ENCODE results near the gene DBT.
"Not testable (repeated sequence)": the region's sequence is repeated elsewhere in the genome, so short reads cannot be mapped to it uniquely, and the experiment has no call there.

The DBT gene

DNA sequence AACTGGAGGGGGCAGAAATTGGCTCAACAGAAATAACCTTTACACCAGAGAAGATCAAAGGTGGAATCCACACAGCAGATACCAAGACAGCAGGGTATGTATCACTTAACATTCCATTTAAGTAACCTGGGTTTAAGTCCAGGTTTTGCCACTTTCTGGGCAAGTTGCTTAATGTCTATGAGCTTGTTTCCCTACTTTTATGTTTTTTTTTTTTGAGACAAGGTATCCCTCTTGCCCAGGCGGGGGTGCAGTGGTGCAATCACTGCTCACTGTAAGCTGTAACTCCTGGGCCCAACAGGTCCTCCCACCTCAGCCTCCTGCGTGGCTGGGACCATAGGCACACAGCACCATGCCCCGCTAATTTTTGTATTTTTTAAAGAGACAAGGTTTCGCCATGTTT, 18.6 kb upstream of the DBT start:
- H3K4me1 ChIP-seq (ENCODE audit: control insufficient read depth in 1 of 2, insufficient read depth in 1 of 2, low read depth in 1 of 2, low read length in 1 of 2): peaks cover 24% of the 10 kb centered on the region in 2 experiments
- no peak overlapping the region for H3K27ac ChIP-seq
- no peaks in the 10 kb centered on the region for H3K9me3 ChIP-seq
- no peaks in the 10 kb centered on the region for H3K27me3 ChIP-seq
- peaks cover 55% of the 10 kb centered on the region for H3K36me3 ChIP-seq
- no peak overlapping the region for H3K4me3 ChIP-seq (ENCODE audit: low read depth in 1 of 2, low read length in 1 of 2)
- TF ChIP-seq, protein P1, sequence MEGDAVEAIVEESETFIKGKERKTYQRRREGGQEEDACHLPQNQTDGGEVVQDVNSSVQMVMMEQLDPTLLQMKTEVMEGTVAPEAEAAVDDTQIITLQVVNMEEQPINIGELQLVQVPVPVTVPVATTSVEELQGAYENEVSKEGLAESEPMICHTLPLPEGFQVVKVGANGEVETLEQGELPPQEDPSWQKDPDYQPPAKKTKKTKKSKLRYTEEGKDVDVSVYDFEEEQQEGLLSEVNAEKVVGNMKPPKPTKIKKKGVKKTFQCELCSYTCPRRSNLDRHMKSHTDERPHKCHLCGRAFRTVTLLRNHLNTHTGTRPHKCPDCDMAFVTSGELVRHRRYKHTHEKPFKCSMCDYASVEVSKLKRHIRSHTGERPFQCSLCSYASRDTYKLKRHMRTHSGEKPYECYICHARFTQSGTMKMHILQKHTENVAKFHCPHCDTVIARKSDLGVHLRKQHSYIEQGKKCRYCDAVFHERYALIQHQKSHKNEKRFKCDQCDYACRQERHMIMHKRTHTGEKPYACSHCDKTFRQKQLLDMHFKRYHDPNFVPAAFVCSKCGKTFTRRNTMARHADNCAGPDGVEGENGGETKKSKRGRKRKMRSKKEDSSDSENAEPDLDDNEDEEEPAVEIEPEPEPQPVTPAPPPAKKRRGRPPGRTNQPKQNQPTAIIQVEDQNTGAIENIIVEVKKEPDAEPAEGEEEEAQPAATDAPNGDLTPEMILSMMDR (IDR thresholded peaks at IDR 0.05): no peak

DNA sequence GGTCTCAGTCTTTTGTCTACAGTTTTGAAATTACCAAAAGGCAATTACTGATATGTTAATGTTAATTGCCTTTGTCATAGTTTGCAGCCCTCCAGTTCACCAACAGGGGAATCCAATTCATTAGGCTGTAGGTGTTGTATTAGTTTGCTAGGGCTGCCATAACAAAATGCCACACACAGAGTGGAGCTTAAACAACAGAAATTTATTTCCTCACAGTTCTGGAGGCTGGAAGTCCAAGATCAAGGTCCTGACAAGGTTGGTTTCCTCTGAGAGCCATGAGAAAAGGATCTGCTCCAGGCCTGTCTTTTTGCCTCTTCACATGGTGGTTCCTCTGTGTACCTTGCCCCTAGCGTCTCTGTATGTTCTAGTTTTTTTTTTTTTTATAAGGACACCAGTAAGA, 17.6 kb upstream of the DBT start:
- Histone ChIP-seq H3K9me3 (no peaks in the 10 kb centered on the region), H3K27me3 (no peaks in the 10 kb centered on the region), H3K27ac (peak overlapping the region; percentile 93), H3K4me1 (ENCODE audit: control insufficient read depth in 1 of 2, insufficient read depth in 1 of 2, low read depth in 1 of 2, low read length in 1 of 2) (peaks cover 24% of the 10 kb centered on the region in 2 experiments), H3K4me3 (ENCODE audit: low read depth in 1 of 2, low read length in 1 of 2) (peak overlapping the region; percentile 78 to 91), H3K36me3 (peaks cover 45% of the 10 kb centered on the region)
- TF ChIP-seq, protein P1 (IDR thresholded peaks at IDR 0.05): no peak

DNA sequence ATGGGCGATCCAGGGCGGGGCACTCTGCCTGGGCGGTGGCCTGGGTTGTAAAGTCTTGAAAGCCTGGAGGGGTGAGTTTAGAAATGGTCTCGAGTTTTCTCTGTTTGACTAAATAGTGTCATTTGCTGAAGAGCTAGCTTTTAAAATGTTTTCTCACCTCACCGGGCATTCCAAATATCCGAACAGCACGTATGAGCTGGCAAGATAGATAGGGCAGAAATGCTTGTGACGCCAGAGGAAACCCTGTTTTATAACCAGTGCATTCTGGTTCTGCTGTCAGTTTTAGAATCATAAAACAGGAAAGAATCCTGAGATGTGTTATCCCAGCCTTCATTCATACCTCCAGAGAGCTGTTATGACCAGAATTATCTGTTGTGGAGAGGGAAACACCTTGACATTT, 17.1 kb upstream of the DBT start:
- TF ChIP-seq, protein P1 (IDR thresholded peaks at IDR 0.05): no peak
- Histone ChIP-seq H3K36me3 (peaks cover 40% of the 10 kb centered on the region), H3K9me3 (no peaks in the 10 kb centered on the region), H3K27me3 (no peaks in the 10 kb centered on the region), H3K4me1 (ENCODE audit: control insufficient read depth in 1 of 2, insufficient read depth in 1 of 2, low read depth in 1 of 2, low read length in 1 of 2) (peaks cover 24% of the 10 kb centered on the region in 2 experiments), H3K27ac (peak overlapping the region; percentile 93), H3K4me3 (ENCODE audit: low read depth in 1 of 2, low read length in 1 of 2) (peak overlapping the region; percentile 78 to 91)

DNA sequence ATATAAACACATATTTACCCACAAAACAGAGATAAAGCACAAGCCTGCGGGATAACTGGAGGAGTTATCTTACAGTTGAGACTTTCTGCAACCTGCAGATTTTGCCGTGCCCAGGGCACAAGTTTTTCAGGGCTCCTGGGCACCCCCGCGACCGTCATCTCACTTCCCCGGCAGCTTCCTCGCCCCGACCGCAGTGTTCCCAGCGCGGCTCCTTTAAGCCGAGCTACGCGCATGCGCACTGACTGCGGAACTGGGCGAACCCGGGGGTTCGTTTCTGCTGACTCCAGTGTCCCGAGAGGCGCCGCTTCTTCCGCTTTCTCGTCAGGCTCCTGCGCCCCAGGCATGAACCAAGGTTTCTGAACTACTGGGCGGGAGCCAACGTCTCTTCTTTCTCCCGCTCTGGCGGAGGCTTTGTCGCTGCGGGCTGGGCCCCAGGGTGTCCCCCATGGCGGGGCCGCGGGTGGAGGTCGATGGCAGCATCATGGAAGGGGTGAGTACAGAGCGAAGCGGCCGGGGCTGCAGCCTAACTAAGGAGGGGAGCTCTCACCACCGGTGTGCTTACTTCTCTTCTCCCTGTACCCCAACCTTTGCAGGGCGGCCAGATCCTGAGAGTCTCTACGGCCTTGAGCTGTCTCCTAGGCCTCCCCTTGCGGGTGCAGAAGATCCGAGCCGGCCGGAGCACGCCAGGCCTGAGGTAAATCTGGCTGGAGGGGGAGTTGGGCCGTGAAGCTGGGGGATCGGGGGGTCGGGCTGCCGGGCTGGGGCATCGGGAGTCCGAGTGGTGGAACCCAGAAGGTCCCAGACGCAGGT, 16.5 kb upstream of the DBT start, which contains the start of gene RTCA:
TSS of gene RTCA (plus strand) at position 286 of the 810 bp plus-strand sequence. CDS start at position 446, 160 bp downstream.
- peak within 1 kb of the TSS; percentile 78 to 91 for H3K4me3 ChIP-seq (ENCODE audit: low read depth in 1 of 2, low read length in 1 of 2)
- H3K9me3 ChIP-seq: no peaks in the 10 kb centered on the region
- peak within 1 kb of the TSS; percentile 93 for H3K27ac ChIP-seq
- no peaks in the 10 kb centered on the region for H3K27me3 ChIP-seq
- H3K4me1 ChIP-seq (ENCODE audit: control insufficient read depth in 1 of 2, insufficient read depth in 1 of 2, low read depth in 1 of 2, low read length in 1 of 2): peaks cover 24% of the 10 kb centered on the region in 2 experiments
- TF ChIP-seq, protein P1 (IDR thresholded peaks at IDR 0.05): peak; percentile 19
- H3K36me3 ChIP-seq: peaks cover 34% of the 10 kb centered on the region

DNA sequence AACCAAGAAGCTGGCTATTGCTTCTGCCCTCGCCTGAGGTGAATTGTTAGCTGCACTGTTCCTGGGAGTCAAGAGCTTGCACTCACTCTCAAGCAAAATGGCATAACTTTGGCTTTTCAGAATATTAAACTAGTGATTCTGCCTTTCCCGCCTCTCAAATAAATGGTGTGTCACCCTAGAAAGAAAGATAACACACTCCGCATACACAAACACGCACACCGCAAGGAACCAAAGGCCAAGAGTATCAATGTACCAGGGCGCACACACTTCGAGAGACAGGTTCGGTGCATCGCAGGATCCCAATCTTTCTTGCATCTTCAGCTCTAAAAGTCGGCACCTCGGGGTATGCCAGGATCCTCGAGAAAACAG, 15.9 kb upstream of the DBT start:
- Histone ChIP-seq H3K36me3 (peaks cover 28% of the 10 kb centered on the region), H3K27ac (peak overlapping the region; percentile 93), H3K9me3 (no peaks in the 10 kb centered on the region), H3K4me3 (ENCODE audit: low read depth in 1 of 2, low read length in 1 of 2) (peak overlapping the region; percentile 78 to 91), H3K4me1 (ENCODE audit: control insufficient read depth in 1 of 2, insufficient read depth in 1 of 2, low read depth in 1 of 2, low read length in 1 of 2) (peaks cover 24% of the 10 kb centered on the region in 2 experiments), H3K27me3 (no peaks in the 10 kb centered on the region)
- TF ChIP-seq, protein P1 (IDR thresholded peaks at IDR 0.05): no peak

DNA sequence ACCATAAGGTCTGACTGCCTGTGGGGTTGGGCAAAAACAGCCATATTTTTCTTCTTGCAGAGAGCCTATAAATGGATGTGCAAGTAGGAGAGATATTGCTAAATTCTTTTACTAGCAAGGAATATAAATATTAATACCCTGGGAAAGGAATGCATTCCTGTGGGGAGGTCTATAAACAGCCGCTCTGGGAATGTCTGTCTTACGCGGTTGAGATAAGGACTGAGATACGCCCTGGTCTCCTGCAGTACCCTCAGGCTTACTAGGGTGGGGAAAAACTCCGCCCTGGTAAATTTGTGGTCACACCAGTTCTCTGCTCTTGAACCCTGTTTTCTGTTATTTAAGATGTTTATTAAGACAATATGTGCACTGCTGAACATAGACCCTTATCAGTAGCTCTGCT, 14.4 kb upstream of the DBT start:
- not testable (repeated sequence) for H3K27me3 ChIP-seq; H3K4me3 ChIP-seq (ENCODE audit: low read depth in 1 of 2, low read length in 1 of 2); H3K27ac ChIP-seq; H3K9me3 ChIP-seq
- H3K36me3 ChIP-seq: peaks cover 14% of the 10 kb centered on the region
- H3K4me1 ChIP-seq (ENCODE audit: control insufficient read depth in 1 of 2, insufficient read depth in 1 of 2, low read depth in 1 of 2, low read length in 1 of 2): peaks cover 24% of the 10 kb centered on the region in 2 experiments
